B cell (primary cell): Measurements from ENCODE around the gene ADAMTS16. TPM values are rescaled to one million over a fixed set of nuclear protein-coding genes. Genes with fewer than 3 reads are reported as not detected.

ENCODE experiments used
- ATAC-seq: fragments of 200-7000 bp; cut with Tn5 transposase; one replicate; pipeline ENCODE4 v1.10.0; 2021; ENCODE audit warnings: low read depth, mild to moderate bottlenecking, moderate number of reproducible peaks, moderate library complexity
- CTCF ChIA-PET: fragments of 350-600 bp; sonication (Branson Sonifier 250); formaldehyde crosslinking; loops from one replicate; lab custom pipeline; 2021; ENCODE audit warnings: antibody characterized with exemption, inconsistent platforms; lab: Charles Lee
- POLR2A ChIA-PET: fragments of 350-600 bp; sonication (Branson Sonifier 250); formaldehyde crosslinking; loops from one replicate; lab custom pipeline; 2021; ENCODE audit warnings: antibody characterized with exemption; lab: Charles Lee
- DNase-seq: peaks from one replicate; pipeline ENCODE4 v3.0.0; 2013
- H2AFZ ChIP-seq: 2 replicates; pipeline ENCODE4 v1.6.1; 2012; ENCODE audit warnings: mild to moderate bottlenecking, low read depth, low read length; ENCODE audit not compliant: insufficient read depth, poor library complexity, severe bottlenecking
- H3K27ac ChIP-seq, 2 donors: 1 replicate in 1 of 2; 2 replicates in 1 of 2; pipeline ENCODE4 v1.5.1; 2012 to 2013; ENCODE audit warnings: low read length in 2 of 2, mild to moderate bottlenecking in 2 of 2, moderate library complexity in 1 of 2
- H3K27me3 ChIP-seq, 4 experiments: fragments of 200-600 bp in 1 of 4; sonication (generic) in 1 of 4; replicated peaks in 1 of 4; 1 replicate in 2 of 4; 2 replicates in 2 of 4; pipeline versions ENCODE4 v1.6.1 to v1.7.0; 2013 to 2016; ENCODE audit warnings: low read length in 3 of 4, mild to moderate bottlenecking in 2 of 4, mixed read lengths in 1 of 4, moderate library complexity in 1 of 4; ENCODE audit not compliant: insufficient read depth in 4 of 4, control insufficient read depth in 3 of 4; ENCODE audit errors: control extremely low read depth in 1 of 4
- H3K36me3 ChIP-seq, 2 experiments: replicated peaks in 1 of 2; 1 replicate in 1 of 2; 2 replicates in 1 of 2; pipeline versions ENCODE4 v1.6.1 to v1.7.1; 2013; ENCODE audit warnings: low read length in 1 of 2; ENCODE audit not compliant: insufficient read depth in 2 of 2, control insufficient read depth in 1 of 2; ENCODE audit errors: control extremely low read depth in 1 of 2, extremely low read depth in 1 of 2
- H3K4me1 ChIP-seq, 2 donors: fragments of 200-600 bp in 1 of 2; sonication (generic) in 1 of 2; 1 replicate in 1 of 2; 2 replicates in 1 of 2; pipeline versions ENCODE4 v1.5.1 to v1.6.1; 2013 to 2017; ENCODE audit warnings: low read length in 2 of 2; ENCODE audit not compliant: control insufficient read depth in 2 of 2, insufficient read depth in 2 of 2
- H3K4me2 ChIP-seq: replicated peaks from 2 replicates; pipeline ENCODE3; 2012; ENCODE audit warnings: mild to moderate bottlenecking, low read depth, low read length; ENCODE audit not compliant: poor library complexity, severe bottlenecking
- H3K4me3 ChIP-seq, 5 experiments: fragments of 200-600 bp in 1 of 5; sonication (generic) in 1 of 5; 1 replicate in 3 of 5; 2 replicates in 2 of 5; pipeline versions ENCODE4 v1.5.1 to v1.7.0; 2011 to 2016; ENCODE audit warnings: low read length in 4 of 5, mild to moderate bottlenecking in 4 of 5, low read depth in 2 of 5, control low read depth in 1 of 5, moderate library complexity in 1 of 5; ENCODE audit not compliant: insufficient read depth in 1 of 5; ENCODE audit errors: control extremely low read depth in 1 of 5, extremely low read depth in 1 of 5
- H3K79me2 ChIP-seq: fragments of 200-600 bp; sonication (generic); one replicate; pipeline ENCODE4 v1.6.0; 2016; ENCODE audit warnings: low read length; ENCODE audit not compliant: control insufficient read depth, insufficient read depth
- H3K9ac ChIP-seq: fragments of 200-600 bp; sonication (generic); 2 replicates; pipeline ENCODE4 v1.6.1; 2017; ENCODE audit warnings: mild to moderate bottlenecking, low read length, moderate library complexity
- H3K9me3 ChIP-seq, 3 donors: one replicate each; pipeline versions ENCODE4 v1.6.1 to v1.7.1; 2013; ENCODE audit warnings: low read length in 2 of 3; ENCODE audit not compliant: control insufficient read depth in 2 of 3, insufficient read depth in 1 of 3; ENCODE audit errors: control extremely low read depth in 1 of 3
- H4K20me1 ChIP-seq: 2 replicates; pipeline ENCODE4 v1.6.0; 2012; ENCODE audit warnings: mild to moderate bottlenecking, low read length; ENCODE audit not compliant: insufficient read depth, control insufficient read depth, poor library complexity, severe bottlenecking
- H3K27ac Mint-ChIP-seq: one replicate; pipeline ENCODE4 v1.8.0; 2021; ENCODE audit warnings: mixed read lengths
- H3K27me3 Mint-ChIP-seq: one replicate; pipeline ENCODE4 v1.8.0; 2021; ENCODE audit warnings: mixed read lengths
- H3K4me1 Mint-ChIP-seq: one replicate; pipeline ENCODE4 v1.8.0; 2021; ENCODE audit warnings: mixed read lengths
- H3K4me3 Mint-ChIP-seq: one replicate; pipeline ENCODE4 v1.8.0; 2021; ENCODE audit warnings: mixed read lengths
- H3K9me3 Mint-ChIP-seq: one replicate; pipeline ENCODE4 v1.8.0; 2022; ENCODE audit warnings: mixed read lengths; ENCODE audit not compliant: insufficient read depth
- EZH2 ChIP-seq: IDR thresholded peaks from 2 replicates; pipeline ENCODE4 v1.6.1; 2012; ENCODE audit warnings: borderline replicate concordance, low read depth, mild to moderate bottlenecking, moderate library complexity, low read length; ENCODE audit not compliant: insufficient read depth, poor library complexity, severe bottlenecking
- WGBS: methylation state at CpG from one replicate; pipeline ENCODE4 v1.1.5; 2013; ENCODE audit warnings: missing lambda C conversion rate; ENCODE audit not compliant: insufficient coverage; 5-methylcytosine and 5-hydroxymethylcytosine counted together
- intact Hi-C: fragments of 100-400 bp; cut with micrococcal nuclease; formaldehyde crosslinking; loops from one replicate; pipeline ENCODE4 v1.10.0; 2022
- polyA plus RNA-seq: library from polyadenylated mRNA; depleted of rRNA; stranded (reverse); fragments of >200 nt; gene quantifications from 2 replicates; pipeline ENCODE4 v1.2.3, GENCODE V29; 2012
- total RNA-seq, 2 donors: library from RNA; stranded (reverse); fragments of 120-200 nt in 1 of 2; gene quantifications; 1 replicate in 1 of 2; 2 replicates in 1 of 2; pipeline versions ENCODE4 v1.2.3 to v1.2.4, GENCODE V29; 2013 to 2022
- TF ChIP-seq, protein P1 (sequence below): fragments of 200-600 bp; IDR thresholded peaks from one replicate; pipeline ENCODE4 v1.8.0; 2022; ENCODE audit warnings: antibody characterized with exemption, mild to moderate bottlenecking

Gene ADAMTS16
- total and polyA plus RNA-seq, 2 donors (not counting 1 experiment from before 2014, with no cell fraction given) = not detected

GRCh38 chr5:5340206-5340729 is 200.1 kb downstream of the ADAMTS16 start:
- peaks cover 0 to 3% (median 0%) of the 10 kb centered on the region in 3 donors for H3K9me3 ChIP-seq
- Mint-ChIP-seq H3K4me1 (no peaks in the 10 kb centered on the region), H3K27ac (no peak overlapping the region), H3K27me3 (peaks cover 3% of the 10 kb centered on the region), H3K4me3 (no peak overlapping the region), H3K9me3 (no peaks in the 10 kb centered on the region)
- intact Hi-C loops = no loop called here
- WGBS = 94% methylated on average over 7 of the region's 15 CpGs
- no peaks in the 10 kb centered on the region for H3K4me1 ChIP-seq
- no peaks in the 10 kb centered on the region for H4K20me1 ChIP-seq
- ATAC-seq (no peak), DNase-seq (no peak)
- H3K9ac ChIP-seq = no peak overlapping the region
- no peak for TF ChIP-seq EZH2
- TF ChIP-seq, protein P1, sequence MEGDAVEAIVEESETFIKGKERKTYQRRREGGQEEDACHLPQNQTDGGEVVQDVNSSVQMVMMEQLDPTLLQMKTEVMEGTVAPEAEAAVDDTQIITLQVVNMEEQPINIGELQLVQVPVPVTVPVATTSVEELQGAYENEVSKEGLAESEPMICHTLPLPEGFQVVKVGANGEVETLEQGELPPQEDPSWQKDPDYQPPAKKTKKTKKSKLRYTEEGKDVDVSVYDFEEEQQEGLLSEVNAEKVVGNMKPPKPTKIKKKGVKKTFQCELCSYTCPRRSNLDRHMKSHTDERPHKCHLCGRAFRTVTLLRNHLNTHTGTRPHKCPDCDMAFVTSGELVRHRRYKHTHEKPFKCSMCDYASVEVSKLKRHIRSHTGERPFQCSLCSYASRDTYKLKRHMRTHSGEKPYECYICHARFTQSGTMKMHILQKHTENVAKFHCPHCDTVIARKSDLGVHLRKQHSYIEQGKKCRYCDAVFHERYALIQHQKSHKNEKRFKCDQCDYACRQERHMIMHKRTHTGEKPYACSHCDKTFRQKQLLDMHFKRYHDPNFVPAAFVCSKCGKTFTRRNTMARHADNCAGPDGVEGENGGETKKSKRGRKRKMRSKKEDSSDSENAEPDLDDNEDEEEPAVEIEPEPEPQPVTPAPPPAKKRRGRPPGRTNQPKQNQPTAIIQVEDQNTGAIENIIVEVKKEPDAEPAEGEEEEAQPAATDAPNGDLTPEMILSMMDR = no peak
- H2AFZ ChIP-seq = no peak overlapping the region
- H3K27me3 ChIP-seq = no peaks in the 10 kb centered on the region
- H3K79me2 ChIP-seq = no peaks in the 10 kb centered on the region
- no peak overlapping the region for H3K4me3 ChIP-seq
- no peak overlapping the region for H3K4me2 ChIP-seq
- POLR2A ChIA-PET = no interaction called here
- CTCF ChIA-PET = no interaction called here
- no peaks in the 10 kb centered on the region for H3K36me3 ChIP-seq
- H3K27ac ChIP-seq = no peak overlapping the region

GRCh38 chr5:5341531-5342292 is 201.6 kb downstream of the ADAMTS16 start:
- no peak for DNase-seq
- H3K79me2 ChIP-seq = no peaks in the 10 kb centered on the region
- H3K9me3 ChIP-seq = peaks cover 0 to 3% (median 0%) of the 10 kb centered on the region in 3 donors
- CTCF ChIA-PET = no interaction called here
- Mint-ChIP-seq H3K9me3 (no peaks in the 10 kb centered on the region), H3K27ac (no peak overlapping the region), H3K4me3 (no peak overlapping the region), H3K4me1 (no peaks in the 10 kb centered on the region), H3K27me3 (peaks cover 5% of the 10 kb centered on the region)
- no peaks in the 10 kb centered on the region for H3K27me3 ChIP-seq
- no peak overlapping the region for H3K4me3 ChIP-seq
- no peaks in the 10 kb centered on the region for H3K36me3 ChIP-seq
- intact Hi-C loops = no loop called here
- POLR2A ChIA-PET = no interaction called here
- no peaks in the 10 kb centered on the region for H3K4me1 ChIP-seq
- H4K20me1 ChIP-seq = no peaks in the 10 kb centered on the region
- no peak overlapping the region for H3K9ac ChIP-seq
- 89% methylated on average over 7 of the region's 10 CpGs for WGBS
- TF ChIP-seq EZH2 = no peak
- TF ChIP-seq, protein P1 = no peak
- H3K27ac ChIP-seq = no peak overlapping the region
- ATAC-seq = no peak
- no peak overlapping the region for H2AFZ ChIP-seq
- H3K4me2 ChIP-seq = no peak overlapping the region
